Adrenal gland (tissue), 12 donors: Measurements from ENCODE around the gene CACNA1C. TPM values are rescaled to one million over a fixed set of nuclear protein-coding genes. Genes with fewer than 3 reads are reported as not detected.

Source experiments
- DNase-seq, 7 donors: peaks; one replicate each; pipeline ENCODE4 v3.0.0-alpha.2; 2019 to 2020
- H3K27ac ChIP-seq, 5 donors: fragments of 200-600 bp; sonication (generic) in 4 of 5; 1 replicate in 3 of 5; 2 replicates in 2 of 5; pipeline versions ENCODE4 v1.5.1 to v1.8.0; 2016 to 2020; ENCODE audit warnings: mild to moderate bottlenecking in 1 of 5
- H3K27me3 ChIP-seq: fragments of 200-600 bp; 2 replicates; pipeline ENCODE4 v1.8.0; 2021
- H3K36me3 ChIP-seq, 2 donors: fragments of 200-600 bp; replicated peaks in 1 of 2; 1 replicate in 1 of 2; 2 replicates in 1 of 2; pipeline versions ENCODE4 v1.5.1 to v1.8.0; 2018 to 2022
- H3K4me1 ChIP-seq, 2 donors: fragments of 200-600 bp; replicated peaks in 1 of 2; 1 replicate in 1 of 2; 2 replicates in 1 of 2; pipeline versions ENCODE4 v1.5.1 to v1.8.0; 2018 to 2021
- H3K4me3 ChIP-seq, 4 donors: fragments of 200-600 bp; sonication (generic) in 3 of 4; one replicate each; pipeline ENCODE4 v1.5.1; 2016 to 2018
- H3K9me3 ChIP-seq, 3 donors: fragments of 200-600 bp; sonication (generic) in 1 of 3; replicated peaks in 1 of 3; 1 replicate in 2 of 3; 2 replicates in 1 of 3; pipeline versions ENCODE4 v1.5.1 to v1.8.0; 2016 to 2021
- POLR2A ChIP-seq, 2 donors: fragments of 450-650 bp; IDR thresholded peaks; one replicate each; pipeline ENCODE4 v1.6.1; 2017; ENCODE audit warnings: antibody characterized with exemption in 2 of 2, mild to moderate bottlenecking in 2 of 2, moderate library complexity in 1 of 2
- whole genome bisulfite sequencing, 4 donors: extraction: QIAGEN DNeasy Blood & Tissue Kit in 2 of 4; methylation state at CpG; one replicate each; pipeline versions ENCODE4 v1.1.5 to v1.1.7; 2013 to 2017; 5-methylcytosine and 5-hydroxymethylcytosine counted together
- intact Hi-C, 2 donors: fragments of 100-400 bp; cut with DNase I; formaldehyde crosslinking; loops; one replicate each; pipeline versions ENCODE4 v1.14.1 to v1.15.0; 2022 to 2023
- polyA plus RNA-seq, 3 donors: library from polyadenylated mRNA; stranded (reverse); fragments of 200-250 nt in 2 of 3; fragments of 350-450 nt in 1 of 3; fragmentation: Illumina TruSeq in 1 of 3; extraction: RNeasy Lipid Tissue Mini Kit (QIAGEN cat#74804) in 1 of 3; gene quantifications; one replicate each; pipeline ENCODE4 v1.2.3, GENCODE V29; 2013 to 2014
- total RNA-seq, 9 donors: library from RNA; depleted of rRNA in 4 of 9; stranded (reverse); fragments of >200 nt in 4 of 9; fragments of 120-200 nt in 1 of 9; fragmentation: NEBNext Ultra II Directional in 1 of 9; extraction: Animal tissue kit (Norgen Biotek cat#: 25700) in 1 of 9; gene quantifications; one replicate each; pipeline versions ENCODE4 v1.1.0 to v1.2.4, GENCODE V29; 2013 to 2023
- TF ChIP-seq, protein P1 (sequence below), 6 experiments: fragments of 450-650 bp in 4 of 6; fragments of 200-600 bp in 2 of 6; sonication (generic) in 1 of 6; IDR thresholded peaks; 1 replicate in 5 of 6; 2 replicates in 1 of 6; pipeline versions ENCODE4 v1.5.1 to v1.8.0; 2016 to 2021; ENCODE audit warnings: antibody characterized with exemption in 6 of 6, mild to moderate bottlenecking in 2 of 6, moderate library complexity in 1 of 6
- donor health status: healthy with polysubstance abuse.
- donor health status: Bipolar disorder and iron deficiency.
- donor health status: DM: yes; HTN: yes; CAD: no.
- donor health status: DM: no; HTN: no; CAD: no.
- donor health status: DM: no; HTN: no; CAD: no.
- donor health status: DM: yes; HTN: yes; CAD: no.

Gene CACNA1C
- total and polyA plus RNA-seq, 12 donors = 1.4 to 5.8 (median 3.5) TPM

DNA sequence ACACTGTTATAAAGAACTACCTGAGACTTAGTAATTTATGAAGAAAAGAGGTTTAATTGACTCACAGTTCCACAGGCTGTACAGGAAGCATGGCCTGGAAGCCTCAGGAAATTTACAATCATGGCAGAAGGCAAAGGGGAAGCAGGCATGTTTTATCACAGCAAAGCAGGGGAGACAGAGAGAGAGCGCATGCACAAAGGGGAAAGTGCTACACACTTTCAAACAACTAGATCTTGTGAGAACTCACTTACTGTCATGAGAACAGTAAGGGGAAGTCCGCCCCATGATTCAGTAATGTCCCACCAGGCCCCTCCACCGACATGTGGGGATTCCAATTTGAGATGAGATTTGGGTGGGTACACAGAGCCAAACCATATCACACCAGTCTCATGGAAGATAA is 313.9 kb downstream of the CACNA1C start:
- Histone ChIP-seq H3K27me3 (no peaks in the 10 kb centered on the region), H3K4me3 (no peak overlapping the region), H3K27ac (no peak overlapping the region), H3K9me3 (no peaks in the 10 kb centered on the region), H3K4me1 (no peaks in the 10 kb centered on the region), H3K36me3 (no peaks in the 10 kb centered on the region)
- intact Hi-C loops = no loop called here
- no peak for TF ChIP-seq POLR2A (IDR thresholded peaks at IDR 0.05)
- DNase-seq = no peak
- 61 to 96% (median 69%) methylated on average over 3 of the region's 3 CpGs for WGBS, 4 donors

DNA sequence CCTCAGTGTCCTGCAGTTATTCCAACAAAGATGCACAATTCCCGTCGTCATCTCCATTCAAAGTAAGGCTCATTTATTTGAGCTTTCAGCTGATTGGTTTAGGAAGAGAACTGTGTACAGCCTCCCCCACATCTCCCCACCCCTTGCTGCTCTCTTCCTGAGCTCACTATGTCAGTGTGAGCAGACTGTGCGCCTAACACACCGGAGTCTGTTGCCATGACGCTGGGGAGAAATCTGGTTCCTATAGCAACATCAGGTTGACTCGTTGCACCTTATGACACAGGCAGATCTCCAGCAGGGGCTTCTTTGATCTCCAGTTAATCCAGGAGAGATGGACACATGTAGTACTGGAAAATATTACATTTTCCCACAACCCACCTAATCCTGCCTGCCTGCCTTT is 319.4 kb downstream of the CACNA1C start:
- no peaks in the 10 kb centered on the region for H3K9me3 ChIP-seq
- H3K36me3 ChIP-seq = no peaks in the 10 kb centered on the region
- H3K27ac ChIP-seq = no peak overlapping the region
- no peak for DNase-seq
- H3K4me3 ChIP-seq = no peak overlapping the region
- H3K27me3 ChIP-seq = no peaks in the 10 kb centered on the region
- no peak for TF ChIP-seq POLR2A (IDR thresholded peaks at IDR 0.05)
- TF ChIP-seq, protein P1, sequence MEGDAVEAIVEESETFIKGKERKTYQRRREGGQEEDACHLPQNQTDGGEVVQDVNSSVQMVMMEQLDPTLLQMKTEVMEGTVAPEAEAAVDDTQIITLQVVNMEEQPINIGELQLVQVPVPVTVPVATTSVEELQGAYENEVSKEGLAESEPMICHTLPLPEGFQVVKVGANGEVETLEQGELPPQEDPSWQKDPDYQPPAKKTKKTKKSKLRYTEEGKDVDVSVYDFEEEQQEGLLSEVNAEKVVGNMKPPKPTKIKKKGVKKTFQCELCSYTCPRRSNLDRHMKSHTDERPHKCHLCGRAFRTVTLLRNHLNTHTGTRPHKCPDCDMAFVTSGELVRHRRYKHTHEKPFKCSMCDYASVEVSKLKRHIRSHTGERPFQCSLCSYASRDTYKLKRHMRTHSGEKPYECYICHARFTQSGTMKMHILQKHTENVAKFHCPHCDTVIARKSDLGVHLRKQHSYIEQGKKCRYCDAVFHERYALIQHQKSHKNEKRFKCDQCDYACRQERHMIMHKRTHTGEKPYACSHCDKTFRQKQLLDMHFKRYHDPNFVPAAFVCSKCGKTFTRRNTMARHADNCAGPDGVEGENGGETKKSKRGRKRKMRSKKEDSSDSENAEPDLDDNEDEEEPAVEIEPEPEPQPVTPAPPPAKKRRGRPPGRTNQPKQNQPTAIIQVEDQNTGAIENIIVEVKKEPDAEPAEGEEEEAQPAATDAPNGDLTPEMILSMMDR (IDR thresholded peaks at IDR 0.05) = no peak
- no peaks in the 10 kb centered on the region for H3K4me1 ChIP-seq
- intact Hi-C loops = no loop called here
- 77 to 82% (median 80%) methylated on average over 6 of the region's 6 CpGs for WGBS, 4 donors

DNA sequence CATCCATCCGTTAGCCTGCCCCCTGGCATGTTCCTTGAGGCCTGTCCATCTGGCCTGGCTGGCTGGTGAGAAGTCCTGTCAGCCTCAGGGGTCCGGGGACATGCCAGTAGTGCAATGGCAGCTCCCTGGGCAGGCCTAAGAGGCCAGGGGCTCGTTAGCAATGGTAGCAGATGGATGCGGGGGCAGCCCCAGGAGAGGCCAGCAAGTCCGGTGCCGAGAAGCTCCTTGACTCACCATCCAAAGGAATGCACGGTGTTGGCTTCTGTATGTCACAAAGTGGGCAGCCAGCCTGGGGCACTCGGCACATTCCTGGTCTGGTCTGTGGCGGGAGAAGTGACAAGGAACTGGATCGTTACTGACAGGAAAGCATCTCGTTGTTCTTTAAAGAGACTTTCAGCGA is 319.9 kb downstream of the CACNA1C start:
- no peak overlapping the region for H3K27ac ChIP-seq
- H3K4me3 ChIP-seq = no peak overlapping the region
- intact Hi-C loops = no loop called here
- WGBS, 4 donors = 91 to 93% (median 93%) methylated on average over 7 to 12 of the region's 12 CpGs
- H3K27me3 ChIP-seq = no peaks in the 10 kb centered on the region
- no peaks in the 10 kb centered on the region for H3K4me1 ChIP-seq
- no peaks in the 10 kb centered on the region for H3K36me3 ChIP-seq
- TF ChIP-seq, protein P1 (IDR thresholded peaks at IDR 0.05) = no peak
- no peak for TF ChIP-seq POLR2A (IDR thresholded peaks at IDR 0.05)
- H3K9me3 ChIP-seq = no peaks in the 10 kb centered on the region
- no peak for DNase-seq

DNA sequence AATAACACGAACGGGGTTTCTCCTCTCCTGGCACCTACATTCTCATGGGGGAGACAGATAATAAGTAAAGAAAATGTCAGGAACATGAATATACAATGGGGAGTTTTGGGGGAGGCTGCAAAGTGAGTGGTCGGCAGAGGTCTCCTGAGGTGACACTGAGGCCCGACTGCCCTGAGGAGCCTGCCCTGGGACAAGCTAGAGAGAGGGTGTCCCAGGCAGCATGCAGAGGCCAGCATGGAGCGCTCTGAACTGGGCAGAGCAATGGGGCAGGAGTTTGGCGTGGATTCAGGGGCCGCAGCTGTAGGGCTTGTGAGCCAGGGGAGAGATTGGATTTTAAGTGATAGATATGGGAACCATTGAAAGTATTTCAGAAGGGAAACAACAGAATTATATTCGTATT is 320.5 kb downstream of the CACNA1C start:
- WGBS, 4 donors = 89 to 94% (median 91%) methylated on average over 8 of the region's 8 CpGs
- Histone ChIP-seq H3K4me1 (no peaks in the 10 kb centered on the region), H3K9me3 (no peaks in the 10 kb centered on the region), H3K4me3 (no peak overlapping the region), H3K27ac (no peak overlapping the region), H3K27me3 (no peaks in the 10 kb centered on the region), H3K36me3 (no peaks in the 10 kb centered on the region)
- intact Hi-C loops = no loop called here
- no peak for DNase-seq
- no peak for TF ChIP-seq POLR2A (IDR thresholded peaks at IDR 0.05)
- TF ChIP-seq, protein P1 (IDR thresholded peaks at IDR 0.05) = no peak

DNA sequence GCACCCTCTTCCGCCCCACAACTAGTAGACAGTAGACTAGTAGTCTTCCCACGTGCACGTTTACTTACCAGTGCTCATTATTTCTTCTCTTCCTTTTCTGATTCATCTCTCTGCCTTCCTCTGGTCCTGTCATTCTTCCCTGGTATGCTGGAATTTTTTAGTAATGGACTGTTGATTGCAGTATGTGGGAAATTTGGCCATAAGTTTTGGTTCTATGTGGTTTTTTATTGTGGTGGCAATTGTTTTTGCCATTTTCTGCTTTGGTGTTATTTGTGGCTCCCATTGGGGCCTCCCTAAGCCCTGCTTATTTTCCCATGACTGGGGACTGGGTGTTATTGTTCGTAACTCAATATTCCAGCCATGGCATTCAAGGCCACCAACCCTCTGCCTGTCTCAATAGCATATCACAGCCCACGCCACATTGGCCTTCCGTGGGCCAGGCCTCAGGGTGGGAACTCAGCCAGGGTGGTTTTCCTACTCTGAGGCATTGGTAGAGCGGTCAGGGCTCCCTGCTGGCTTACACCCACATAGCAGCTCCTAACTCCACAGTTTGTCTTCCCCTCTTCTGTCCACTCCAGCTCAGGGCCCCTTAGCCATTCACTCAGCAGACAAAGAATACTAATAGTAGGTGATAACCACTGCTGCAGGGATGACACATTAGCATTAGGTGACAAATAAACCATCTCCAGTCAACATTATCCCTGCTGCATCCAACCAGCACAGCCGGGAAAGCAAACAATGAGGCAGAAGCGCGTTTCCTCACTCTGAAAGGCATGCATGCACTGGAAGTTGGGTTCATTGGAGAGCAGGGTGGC is 321.5 kb downstream of the CACNA1C start:
- DNase-seq = no peak
- H3K4me1 ChIP-seq = no peaks in the 10 kb centered on the region

More for the DNA sequence above, 321.5 kb downstream of the CACNA1C start:
- H3K36me3 ChIP-seq = no peaks in the 10 kb centered on the region
- no peak for TF ChIP-seq POLR2A (IDR thresholded peaks at IDR 0.05)
- WGBS, 4 donors = 89 to 95% (median 93%) methylated on average over 10 of the region's 10 CpGs
- H3K27ac ChIP-seq = no peak overlapping the region
- H3K9me3 ChIP-seq = no peaks in the 10 kb centered on the region
- H3K27me3 ChIP-seq = no peaks in the 10 kb centered on the region
- no peak overlapping the region for H3K4me3 ChIP-seq
- intact Hi-C loops = no loop called here
